SKM-1 (cell line): ENCODE results near the gene SLC38A8.
A peak's percentile ranks its signal among the peaks of the same experiment; 100 is the strongest.

Source experiments
- DNase-seq: peaks from one replicate; lab custom pipeline; 2025; ENCODE audit not compliant: unreplicated experiment; lab: John Stamatoyannopoulos, UW

Gene SLC38A8

GRCh38 chr16:84049403-84050060, 6.9 kb upstream of the SLC38A8 start:
- DNase-seq = no peak

- no peak for DNase-seq
These were observed 6.3 kb upstream of the SLC38A8 start for GRCh38 chr16:84048871-84049270.

- no peak for DNase-seq
These were observed 5.7 kb upstream of the SLC38A8 start for GRCh38 chr16:84048270-84048669.

- DNase-seq = no peak
These were observed 5.0 kb upstream of the SLC38A8 start for GRCh38 chr16:84047626-84048025.

GRCh38 chr16:84047206-84047605, 4.6 kb upstream of the SLC38A8 start:
- DNase-seq = no peak

GRCh38 chr16:84045818-84046470, 3.3 kb upstream of the SLC38A8 start:
- DNase-seq = no peak

- no peak for DNase-seq
These were observed 2.6 kb upstream of the SLC38A8 start for GRCh38 chr16:84045001-84045817.

GRCh38 chr16:84044118-84044488, 1.5 kb upstream of the SLC38A8 start:
- peak; percentile 10 for DNase-seq

- DNase-seq = no peak
These were observed 1.0 kb upstream of the SLC38A8 start for GRCh38 chr16:84043486-84044117.

- no peak for DNase-seq
These were observed 387 bp upstream of the SLC38A8 start for GRCh38 chr16:84042879-84043485.

- DNase-seq = no peak
These were observed 714 bp downstream of the SLC38A8 start for GRCh38 chr16:84041881-84042280.

GRCh38 chr16:84040823-84041820, 1.5 kb downstream of the SLC38A8 start:
- DNase-seq = no peak

- DNase-seq = no peak
These were observed 2.3 kb downstream of the SLC38A8 start for GRCh38 chr16:84040226-84040822.

- DNase-seq = no peak
These were observed 2.9 kb downstream of the SLC38A8 start for GRCh38 chr16:84039696-84040095.

- no peak for DNase-seq
These were observed 4.1 kb downstream of the SLC38A8 start for GRCh38 chr16:84038469-84038868.

- no peak for DNase-seq
These were observed 5.6 kb downstream of the SLC38A8 start for GRCh38 chr16:84036982-84037425.

- DNase-seq = no peak
These were observed 6.5 kb downstream of the SLC38A8 start for GRCh38 chr16:84036131-84036530.

GRCh38 chr16:84034516-84034915, 8.1 kb downstream of the SLC38A8 start:
- DNase-seq = no peak
